ENCODE results near the gene LPP. TPM values are rescaled to one million over a fixed set of nuclear protein-coding genes. Genes with fewer than 3 reads are reported as not detected.

Gene LPP
- total and polyA plus RNA-seq, 2 of the 13 experiments (the other 11 are each of a cell fraction or from before 2014, with no cell fraction given) = 19.2 to 29.9 TPM

DNA sequence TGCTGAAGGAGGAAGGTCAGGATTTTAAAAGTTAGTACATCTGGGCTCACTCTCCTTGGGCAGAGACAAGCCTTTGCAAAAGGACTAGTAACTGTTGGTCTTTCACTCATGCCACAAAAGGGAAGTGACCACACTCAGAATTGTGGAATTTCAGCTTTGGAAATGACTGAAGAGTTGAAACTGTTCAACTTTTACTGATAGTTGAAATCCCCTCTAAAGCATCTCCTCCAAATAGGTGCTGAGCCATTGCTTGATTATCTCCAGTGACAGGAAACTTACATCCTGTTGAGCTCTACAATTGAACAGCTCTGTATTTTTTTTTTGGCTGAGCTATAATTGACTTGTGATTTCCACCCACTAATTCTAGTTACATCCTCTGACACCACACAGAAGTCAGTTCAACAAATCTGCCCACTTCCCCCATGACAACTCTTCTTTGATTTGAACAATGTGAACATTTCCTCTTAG lies 763.0 kb downstream of the LPP start (continued):
- TF ChIP-seq, protein P1, sequence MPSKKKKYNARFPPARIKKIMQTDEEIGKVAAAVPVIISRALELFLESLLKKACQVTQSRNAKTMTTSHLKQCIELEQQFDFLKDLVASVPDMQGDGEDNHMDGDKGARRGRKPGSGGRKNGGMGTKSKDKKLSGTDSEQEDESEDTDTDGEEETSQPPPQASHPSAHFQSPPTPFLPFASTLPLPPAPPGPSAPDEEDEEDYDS (CRISPR knock-in tag; IDR thresholded peaks at IDR 0.05) = no peak
- no peak for TF ChIP-seq REPIN1 (CRISPR knock-in tag; IDR thresholded peaks at IDR 0.05; ENCODE audit: borderline replicate concordance, low read depth)
- TF ChIP-seq ZNF235 (CRISPR knock-in tag; IDR thresholded peaks at IDR 0.05; ENCODE audit: borderline replicate concordance) = no peak
- no peak for TF ChIP-seq GLI4 (CRISPR knock-in tag; IDR thresholded peaks at IDR 0.05; ENCODE audit: borderline replicate concordance)
- no peak for TF ChIP-seq HNRNPH1 (optimal IDR thresholded peaks at IDR 0.05; ENCODE audit: low read depth, low read length)
- no peak for TF ChIP-seq ZNF629 (CRISPR knock-in tag; conservative IDR thresholded peaks at IDR 0.05)
- TF ChIP-seq KLF12 (CRISPR knock-in tag; IDR thresholded peaks at IDR 0.05; ENCODE audit: borderline replicate concordance) = no peak
- TF ChIP-seq HDAC2 (CRISPR knock-in tag; IDR thresholded peaks at IDR 0.05) = no peak
- no peak for TF ChIP-seq NFKB2 (CRISPR knock-in tag; IDR thresholded peaks at IDR 0.05; ENCODE audit: borderline replicate concordance)
- TF ChIP-seq ZSCAN21 (CRISPR knock-in tag; IDR thresholded peaks at IDR 0.05; ENCODE audit: borderline replicate concordance) = no peak
- no peak for TF ChIP-seq MZF1 (CRISPR knock-in tag; IDR thresholded peaks at IDR 0.05; ENCODE audit: borderline replicate concordance)
- TF ChIP-seq, protein P2, sequence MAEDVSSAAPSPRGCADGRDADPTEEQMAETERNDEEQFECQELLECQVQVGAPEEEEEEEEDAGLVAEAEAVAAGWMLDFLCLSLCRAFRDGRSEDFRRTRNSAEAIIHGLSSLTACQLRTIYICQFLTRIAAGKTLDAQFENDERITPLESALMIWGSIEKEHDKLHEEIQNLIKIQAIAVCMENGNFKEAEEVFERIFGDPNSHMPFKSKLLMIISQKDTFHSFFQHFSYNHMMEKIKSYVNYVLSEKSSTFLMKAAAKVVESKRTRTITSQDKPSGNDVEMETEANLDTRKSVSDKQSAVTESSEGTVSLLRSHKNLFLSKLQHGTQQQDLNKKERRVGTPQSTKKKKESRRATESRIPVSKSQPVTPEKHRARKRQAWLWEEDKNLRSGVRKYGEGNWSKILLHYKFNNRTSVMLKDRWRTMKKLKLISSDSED (CRISPR knock-in tag; IDR thresholded peaks at IDR 0.05) = no peak
- TF ChIP-seq KDM5B (CRISPR knock-in tag; IDR thresholded peaks at IDR 0.05; ENCODE audit: borderline replicate concordance) = no peak
- TF ChIP-seq RXRA (CRISPR knock-in tag; IDR thresholded peaks at IDR 0.05) = no peak
- TF ChIP-seq, protein P3, sequence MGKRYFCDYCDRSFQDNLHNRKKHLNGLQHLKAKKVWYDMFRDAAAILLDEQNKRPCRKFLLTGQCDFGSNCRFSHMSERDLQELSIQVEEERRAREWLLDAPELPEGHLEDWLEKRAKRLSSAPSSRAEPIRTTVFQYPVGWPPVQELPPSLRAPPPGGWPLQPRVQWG (CRISPR knock-in tag; IDR thresholded peaks at IDR 0.05; ENCODE audit: borderline replicate concordance, low read depth) = no peak
- TF ChIP-seq ZNF678 (CRISPR knock-in tag; IDR thresholded peaks at IDR 0.05) = no peak
